ENCODE measurements around the gene LSAMP.
"Not testable (repeated sequence)": the region's sequence is repeated elsewhere in the genome, so short reads cannot be mapped to it uniquely, and the experiment has no call there.

LSAMP gene

DNA sequence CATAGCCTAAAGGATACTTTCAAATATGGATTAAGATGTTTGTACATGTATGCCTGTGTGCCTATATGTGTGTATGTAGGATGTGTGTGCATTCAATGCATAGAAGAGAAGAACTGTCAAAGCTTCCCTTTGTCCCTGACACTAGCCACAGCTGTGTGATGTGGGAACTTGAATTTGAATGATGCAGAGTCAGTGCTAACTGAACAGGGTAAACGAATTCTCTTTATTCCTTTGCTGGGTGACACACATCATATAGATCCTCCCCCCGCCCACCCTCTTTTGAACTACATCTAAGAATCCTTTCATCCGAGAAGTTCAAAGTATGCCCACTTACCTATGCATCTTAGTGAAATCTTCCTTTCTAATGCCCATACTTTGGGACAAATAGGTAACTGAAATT lies 593.7 kb downstream of the LSAMP start:
- ChIA-PET POLR2A (no interaction called here), CTCF (no interaction called here)

DNA sequence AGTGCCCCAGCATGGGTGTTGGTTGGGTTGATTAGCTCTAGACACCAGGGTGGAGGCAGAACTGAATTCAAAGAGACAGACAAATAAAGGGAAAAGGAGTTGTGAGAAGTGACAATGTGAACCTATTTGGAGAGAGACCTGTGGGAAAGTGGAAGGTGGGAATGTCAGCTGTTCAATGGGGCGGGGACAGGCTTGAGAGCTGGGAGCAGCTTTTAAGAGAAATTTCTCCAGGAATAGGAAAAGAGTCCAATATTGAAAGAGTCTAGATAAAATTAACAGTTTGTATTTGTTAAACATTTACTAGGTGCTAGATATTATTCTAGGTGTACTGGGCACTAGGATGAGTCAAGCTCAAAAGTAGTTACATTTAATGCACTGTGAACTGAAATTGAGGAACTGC lies 596.6 kb downstream of the LSAMP start:
- H3K4me3 ChIP-seq (ENCODE audit: low read depth, low read length) = no peak overlapping the region
- TF ChIP-seq, protein P1, sequence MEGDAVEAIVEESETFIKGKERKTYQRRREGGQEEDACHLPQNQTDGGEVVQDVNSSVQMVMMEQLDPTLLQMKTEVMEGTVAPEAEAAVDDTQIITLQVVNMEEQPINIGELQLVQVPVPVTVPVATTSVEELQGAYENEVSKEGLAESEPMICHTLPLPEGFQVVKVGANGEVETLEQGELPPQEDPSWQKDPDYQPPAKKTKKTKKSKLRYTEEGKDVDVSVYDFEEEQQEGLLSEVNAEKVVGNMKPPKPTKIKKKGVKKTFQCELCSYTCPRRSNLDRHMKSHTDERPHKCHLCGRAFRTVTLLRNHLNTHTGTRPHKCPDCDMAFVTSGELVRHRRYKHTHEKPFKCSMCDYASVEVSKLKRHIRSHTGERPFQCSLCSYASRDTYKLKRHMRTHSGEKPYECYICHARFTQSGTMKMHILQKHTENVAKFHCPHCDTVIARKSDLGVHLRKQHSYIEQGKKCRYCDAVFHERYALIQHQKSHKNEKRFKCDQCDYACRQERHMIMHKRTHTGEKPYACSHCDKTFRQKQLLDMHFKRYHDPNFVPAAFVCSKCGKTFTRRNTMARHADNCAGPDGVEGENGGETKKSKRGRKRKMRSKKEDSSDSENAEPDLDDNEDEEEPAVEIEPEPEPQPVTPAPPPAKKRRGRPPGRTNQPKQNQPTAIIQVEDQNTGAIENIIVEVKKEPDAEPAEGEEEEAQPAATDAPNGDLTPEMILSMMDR (IDR thresholded peaks at IDR 0.05; ENCODE audit: insufficient read depth, low read length, missing control alignments) = no peak
- DNase-seq (ENCODE audit: low read depth, low spot score) = no peak
- POLR2A ChIA-PET = no interaction called here
- CTCF ChIA-PET = interaction anchor here (3.1 kb wide), 1 partner anchor 12 kb away, joined by 43 read pairs; no protein-coding TSS in a partner anchor

More for the DNA sequence above, 593.7 kb downstream of the LSAMP start:
- DNase-seq (ENCODE audit: low read depth, low spot score) = no peak
- H3K4me3 ChIP-seq (ENCODE audit: low read depth, low read length) = no peak overlapping the region
- TF ChIP-seq, protein P1 (IDR thresholded peaks at IDR 0.05; ENCODE audit: insufficient read depth, low read length, missing control alignments) = no peak

DNA sequence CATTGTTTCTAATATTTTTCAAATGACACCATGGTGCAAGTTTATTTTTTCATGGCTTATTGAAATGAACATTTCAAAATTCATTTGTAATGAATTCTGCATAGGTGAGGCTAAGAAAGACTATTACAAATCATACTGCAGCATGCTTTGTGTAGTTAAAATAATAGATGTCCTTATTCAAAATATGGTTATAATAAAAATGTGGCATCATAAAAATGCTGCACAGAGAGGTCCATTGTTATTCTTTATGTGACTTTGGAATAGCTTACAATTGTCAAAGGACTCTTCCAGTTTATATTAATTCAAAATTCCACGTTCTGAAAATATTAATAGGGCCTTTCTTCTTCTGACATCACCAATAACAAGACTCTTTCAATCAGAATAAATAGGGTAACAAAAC lies 599.3 kb downstream of the LSAMP start:
- POLR2A ChIA-PET = no interaction called here
- no peak for DNase-seq (ENCODE audit: low read depth, low spot score)
- CTCF ChIA-PET = interaction anchor here (2.4 kb wide), 1 partner anchor 10 kb away, joined by 21 read pairs; no protein-coding TSS in a partner anchor
- TF ChIP-seq, protein P1 (IDR thresholded peaks at IDR 0.05; ENCODE audit: insufficient read depth, low read length, missing control alignments) = no peak
- H3K4me3 ChIP-seq (ENCODE audit: low read depth, low read length) = no peak overlapping the region

DNA sequence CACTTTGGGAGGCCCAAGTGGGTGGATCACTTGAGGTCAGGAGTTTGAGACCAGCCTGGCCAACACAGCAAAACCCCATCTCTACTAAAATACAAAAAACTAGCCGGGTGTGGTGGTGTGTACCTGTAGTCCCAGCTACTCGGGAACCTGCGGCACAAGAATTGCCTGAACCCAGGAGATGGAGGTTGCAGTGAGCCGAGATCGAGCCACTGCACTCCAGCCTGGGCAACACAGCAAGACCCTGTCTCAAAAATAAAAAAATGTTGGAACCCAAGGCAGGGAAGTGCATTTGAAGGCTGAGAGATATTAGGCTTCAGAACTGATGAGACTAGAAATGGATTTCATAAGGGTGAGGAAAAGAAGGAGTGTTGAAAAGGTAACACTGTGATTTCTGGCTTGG lies 600.6 kb downstream of the LSAMP start:
- H3K4me3 ChIP-seq (ENCODE audit: low read depth, low read length); POLR2A ChIA-PET; DNase-seq (ENCODE audit: low read depth, low spot score): not testable (repeated sequence)
- CTCF ChIA-PET = interaction anchor here (2.4 to 4.2 kb wide), 2 partner anchors 9 to 13 kb away, joined by 17 to 21 read pairs; no protein-coding TSS in a partner anchor

DNA sequence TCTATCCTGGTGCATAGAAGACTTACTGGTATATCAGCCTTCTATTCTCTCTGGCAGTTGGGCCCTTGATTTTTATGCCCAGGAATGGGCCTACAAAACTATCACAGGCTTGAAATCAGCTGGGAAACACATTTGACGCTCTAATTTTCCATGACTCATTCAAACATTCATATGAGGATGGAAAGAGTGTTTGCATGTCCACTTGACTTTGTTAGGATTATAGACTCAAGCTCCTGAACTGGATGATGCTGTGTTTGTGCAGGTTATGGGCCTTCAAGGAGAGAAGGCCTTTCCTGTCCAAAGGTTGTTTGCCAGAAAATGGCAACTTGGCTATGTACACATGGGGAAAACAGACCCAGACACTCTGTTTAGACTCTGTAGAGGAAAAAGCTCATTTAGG lies 602.1 kb downstream of the LSAMP start:
- POLR2A ChIA-PET = no interaction called here
- CTCF ChIA-PET = interaction anchor here (1.1 to 4.2 kb wide), 3 partner anchors 9 to 16 kb away, joined by 3 to 17 read pairs (median 6); no protein-coding TSS in a partner anchor

DNA sequence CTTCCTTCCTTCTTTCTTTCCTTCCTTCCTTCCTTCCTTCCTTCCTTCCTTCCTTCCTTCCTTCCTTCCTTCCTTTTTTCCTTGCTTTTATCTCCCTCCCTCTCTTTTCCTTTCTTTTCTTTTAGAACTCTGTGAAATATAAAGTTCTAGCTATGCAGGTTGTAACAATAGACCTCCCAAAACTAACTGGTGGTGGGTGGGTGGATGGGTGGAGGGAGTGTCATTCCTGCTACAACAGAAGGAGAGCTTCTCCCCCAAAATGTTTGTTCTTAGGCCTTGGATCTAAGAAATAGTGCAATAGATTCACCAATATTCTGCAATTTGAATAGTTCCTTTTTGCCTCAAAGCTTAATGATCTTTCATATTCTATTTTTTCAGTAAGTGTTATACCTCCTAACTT lies 606.0 kb downstream of the LSAMP start:
- ChIA-PET POLR2A (no interaction called here), CTCF (interaction anchor here (0.9 to 6.3 kb wide), 4 partner anchors 10 to 919 kb away, joined by 3 to 43 read pairs (median 4); no protein-coding TSS in a partner anchor)
- H3K4me3 ChIP-seq (ENCODE audit: low read depth, low read length) = no peak overlapping the region
- DNase-seq (ENCODE audit: low read depth, low spot score) = no peak
- TF ChIP-seq, protein P1 (IDR thresholded peaks at IDR 0.05; ENCODE audit: insufficient read depth, low read length, missing control alignments) = no peak

More for the DNA sequence above, 602.1 kb downstream of the LSAMP start:
- no peak overlapping the region for H3K4me3 ChIP-seq (ENCODE audit: low read depth, low read length)
- TF ChIP-seq, protein P1 (IDR thresholded peaks at IDR 0.05; ENCODE audit: insufficient read depth, low read length, missing control alignments) = no peak
- DNase-seq (ENCODE audit: low read depth, low spot score) = no peak

- no peak for DNase-seq (ENCODE audit: low read depth, low spot score)
- TF ChIP-seq, protein P1 (IDR thresholded peaks at IDR 0.05; ENCODE audit: insufficient read depth, low read length, missing control alignments) = no peak
- ChIA-PET POLR2A (no interaction called here), CTCF (interaction anchor here (0.9 to 6.3 kb wide), 4 partner anchors 11 to 919 kb away, joined by 3 to 43 read pairs (median 4); no protein-coding TSS in a partner anchor)
- H3K4me3 ChIP-seq (ENCODE audit: low read depth, low read length) = no peak overlapping the region
Measured at GRCh38 chr3:115838786-115839185, 606.5 kb downstream of the LSAMP start.
